ENCODE results near the gene SLC24A3. TPM values are rescaled to one million over a fixed set of nuclear protein-coding genes. Genes with fewer than 3 reads are reported as not detected.

SLC24A3 gene
- total RNA-seq, 1 donor from 2014 or later: 17.8 TPM

DNA sequence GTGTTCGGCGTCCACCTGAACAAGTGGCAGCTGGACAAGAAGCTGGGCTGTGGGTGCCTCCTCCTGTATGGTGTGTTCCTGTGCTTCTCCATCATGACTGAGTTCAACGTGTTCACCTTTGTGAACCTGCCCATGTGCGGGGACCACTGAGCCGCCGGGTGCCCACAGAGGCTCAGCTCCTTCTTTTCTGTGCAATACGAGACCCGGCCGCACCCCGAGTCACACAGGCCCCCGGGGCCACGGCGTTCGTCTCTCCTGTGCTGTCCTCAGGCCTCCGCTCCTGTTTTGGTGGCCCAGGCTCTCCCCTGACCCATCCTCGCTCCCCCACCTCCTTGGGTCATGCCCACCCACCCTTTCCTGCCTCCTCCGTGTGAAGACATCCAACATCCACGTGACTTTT is 508.5 kb downstream of the SLC24A3 start:
- no peak for DNase-seq

DNA sequence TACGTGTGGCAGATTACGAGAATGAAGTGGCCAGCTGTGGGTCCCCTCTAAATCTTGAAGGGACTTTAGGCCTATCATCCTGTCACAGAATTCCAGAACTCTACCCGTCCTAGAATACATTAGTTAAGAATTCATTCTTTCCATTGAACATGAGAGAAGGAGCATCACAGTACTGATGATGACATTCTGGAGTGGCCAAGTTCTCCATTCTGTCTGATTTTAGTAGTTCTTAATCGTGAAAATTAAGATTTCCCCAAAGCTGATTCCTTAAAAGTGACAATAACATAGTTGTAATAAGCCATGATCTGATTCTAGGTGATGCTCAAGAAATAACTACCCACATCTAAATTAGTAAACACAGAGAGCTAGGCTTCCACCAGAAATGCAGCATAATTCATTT is 510.6 kb downstream of the SLC24A3 start:
- DNase-seq: no peak

DNA sequence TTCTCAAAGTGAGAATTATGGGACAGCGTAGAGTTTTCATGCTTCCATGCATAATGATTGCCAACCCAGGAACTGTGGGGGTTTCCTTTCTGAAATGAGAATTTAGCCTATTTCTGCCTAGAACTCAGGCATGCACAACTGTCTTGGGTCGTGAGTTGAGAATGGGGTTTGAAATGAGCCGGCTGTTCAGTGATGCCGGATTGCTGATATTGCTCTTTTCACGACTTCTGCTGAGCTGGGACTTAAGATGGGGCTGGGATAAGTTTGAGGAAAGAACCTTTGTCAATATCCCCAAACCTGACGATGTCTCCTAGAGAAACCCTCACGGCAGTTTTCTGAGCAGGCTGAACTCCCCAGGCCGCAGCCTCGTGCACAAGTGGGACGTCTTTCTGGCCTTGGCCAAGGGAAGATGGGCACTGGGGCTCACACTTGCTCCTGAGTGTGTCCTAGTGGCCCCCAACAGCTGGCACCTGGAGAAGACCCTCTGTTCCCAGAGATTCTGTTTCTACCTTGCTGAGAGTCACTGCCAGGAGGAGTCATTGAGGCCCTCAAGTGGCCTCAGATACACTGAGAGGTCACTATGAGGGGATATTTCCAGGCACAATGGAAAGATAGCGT is 511.5 kb downstream of the SLC24A3 start:
- DNase-seq: no peak

DNA sequence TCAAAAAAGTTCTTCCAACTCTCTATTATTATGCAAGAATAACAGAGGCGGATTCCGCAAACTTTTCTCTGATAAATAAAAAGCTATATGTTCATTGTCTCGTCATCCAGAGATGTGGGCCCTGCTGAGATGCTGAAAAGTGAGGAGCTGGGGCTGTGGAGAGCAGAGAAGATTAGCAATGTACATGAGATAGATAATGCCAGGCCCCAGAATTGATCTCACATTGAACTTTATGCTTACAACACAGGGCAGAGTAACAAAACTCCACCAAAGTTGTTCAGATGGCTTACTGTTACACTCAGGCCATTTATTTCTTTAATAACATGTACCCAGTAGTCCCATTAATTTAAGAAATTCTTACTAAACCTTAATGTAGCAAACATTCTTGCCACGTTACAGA is 512.9 kb downstream of the SLC24A3 start:
- DNase-seq: no peak

DNA sequence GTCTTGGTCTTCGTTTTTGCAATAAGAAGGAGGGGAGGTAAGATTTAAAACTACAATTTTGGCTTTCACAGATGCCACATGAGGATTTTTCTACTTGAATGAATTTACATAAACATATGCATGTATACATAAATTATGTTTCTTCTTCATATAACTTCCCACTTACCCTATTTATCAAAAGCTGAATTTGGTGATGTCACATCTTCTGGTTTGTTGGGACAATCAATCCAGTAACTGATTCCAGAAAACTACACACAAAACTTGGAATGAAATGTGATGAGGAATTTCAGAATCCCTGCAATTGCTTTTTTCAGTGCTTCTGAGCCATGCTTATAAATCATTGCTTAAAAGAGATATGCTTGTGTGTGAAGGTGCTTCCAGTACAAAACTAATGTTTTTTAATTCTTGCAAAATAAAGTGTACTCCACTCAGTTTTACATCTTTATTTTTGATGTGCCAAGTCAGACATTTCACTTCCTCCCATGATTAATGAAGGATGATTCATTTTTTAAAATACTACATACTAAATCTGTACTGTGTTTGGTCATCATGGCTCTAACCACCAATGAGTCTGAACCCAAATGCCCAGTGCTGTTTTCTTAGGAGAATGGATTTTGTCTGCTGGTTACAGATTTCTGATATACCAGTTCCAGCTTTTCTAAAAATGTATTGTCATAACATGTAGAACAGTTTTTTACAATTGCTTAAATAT is 513.5 kb downstream of the SLC24A3 start:
- no peak for DNase-seq

DNA sequence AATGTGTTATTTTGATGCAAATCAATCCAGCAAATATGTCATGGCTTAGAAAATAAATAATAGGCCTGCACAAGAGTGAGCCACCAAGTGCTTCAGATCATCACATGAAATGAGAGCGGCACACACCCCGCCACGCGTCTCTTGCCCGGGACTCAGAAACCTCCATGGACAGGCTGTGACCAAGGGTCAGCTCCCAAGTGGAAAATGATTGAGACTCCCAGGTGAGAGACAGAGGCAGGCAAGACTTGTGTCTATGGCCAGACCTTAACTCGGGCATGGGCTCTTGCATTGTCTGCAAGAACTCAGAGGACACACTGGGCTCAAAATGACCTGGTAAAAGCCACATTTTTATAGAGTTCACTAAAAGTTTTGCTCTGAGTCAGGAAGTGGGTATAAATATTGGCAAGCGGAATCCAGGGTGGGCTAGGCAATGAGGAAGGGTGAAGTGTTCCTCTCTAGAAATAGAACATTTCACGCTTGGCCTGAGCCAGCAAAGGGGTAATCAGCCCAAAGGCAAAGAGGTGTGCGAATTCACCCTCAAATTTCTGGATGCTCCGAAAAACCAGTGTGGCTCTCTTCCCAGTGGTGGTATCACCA is 514.9 kb downstream of the SLC24A3 start:
- DNase-seq: no peak

DNA sequence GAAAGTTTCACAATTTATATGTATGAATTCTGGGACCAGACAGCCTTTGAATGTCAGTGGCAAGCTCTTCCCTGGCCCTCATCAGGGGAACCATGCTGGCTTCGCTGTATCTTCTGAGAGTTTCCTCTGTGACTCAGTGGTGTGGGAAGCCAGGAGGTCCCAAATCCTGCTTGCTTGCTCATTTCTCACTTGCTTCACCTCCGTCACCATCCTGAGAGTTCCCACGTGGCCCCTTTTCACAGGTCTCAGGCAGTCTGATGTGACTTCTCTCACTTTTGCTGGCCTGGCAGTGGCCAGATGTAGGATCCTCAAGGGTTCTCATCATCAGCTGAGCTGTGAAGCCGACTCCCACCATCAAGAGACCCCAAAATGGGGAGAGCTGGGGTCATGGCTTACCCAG is 517.2 kb downstream of the SLC24A3 start:
- DNase-seq: no peak

DNA sequence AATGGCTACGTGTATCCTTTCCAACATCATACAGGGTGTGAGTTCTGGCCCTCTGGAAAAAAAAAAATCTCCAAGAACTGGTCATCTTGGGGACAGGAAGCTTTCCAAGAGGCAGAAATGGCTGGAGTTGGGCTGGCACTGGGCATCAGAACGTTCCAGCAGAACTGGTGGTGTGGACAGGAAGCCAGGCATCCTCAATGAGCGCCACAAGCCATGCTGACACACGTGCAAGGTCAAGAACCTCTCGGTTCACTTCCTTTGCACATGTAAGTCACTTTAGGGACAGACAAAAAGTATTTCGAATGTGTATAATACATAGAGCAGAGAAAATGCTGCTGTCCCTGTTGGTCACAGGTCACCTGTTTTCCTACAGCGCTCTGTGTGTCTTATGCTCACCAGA is 518.3 kb downstream of the SLC24A3 start:
- no peak for DNase-seq

DNA sequence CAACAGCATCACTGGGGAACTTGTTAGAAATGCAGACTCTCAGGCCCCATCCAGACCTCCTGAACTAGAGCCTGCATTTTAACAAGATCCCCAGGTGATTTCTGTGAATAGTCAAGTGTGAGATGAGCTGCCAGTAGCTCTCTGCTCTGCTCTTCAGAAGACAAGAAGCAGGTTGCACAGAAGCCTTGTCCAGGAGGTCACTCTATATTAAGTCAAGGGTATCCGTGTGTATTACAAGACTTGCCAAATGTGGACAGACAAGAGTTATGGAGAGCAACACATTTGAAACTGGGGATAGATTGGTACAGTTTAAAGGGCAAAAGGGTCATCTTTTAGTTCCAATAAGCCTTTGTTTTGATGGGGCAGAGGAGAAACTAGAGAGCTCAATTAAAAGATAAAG is 522.4 kb downstream of the SLC24A3 start:
- DNase-seq: no peak

DNA sequence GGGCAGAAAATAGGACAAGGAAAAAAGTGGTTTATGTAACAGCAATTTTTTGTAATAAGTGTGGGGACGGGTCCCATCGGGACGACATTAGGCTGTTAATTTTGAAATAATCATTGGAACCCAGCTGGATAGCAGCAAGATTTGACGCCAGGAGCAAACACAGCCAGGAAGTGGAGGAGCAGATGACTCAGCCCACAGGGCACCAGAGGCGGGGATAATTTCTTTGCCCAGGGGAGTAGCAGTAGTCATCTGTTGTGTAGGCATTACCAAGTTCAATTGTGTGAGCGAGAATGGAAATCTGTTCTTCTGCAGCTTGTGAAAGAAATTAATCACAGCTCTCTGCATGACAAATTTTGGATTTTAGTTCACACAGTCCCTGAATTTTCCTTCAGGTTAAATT is 523.0 kb downstream of the SLC24A3 start:
- DNase-seq: peak; percentile 64

DNA sequence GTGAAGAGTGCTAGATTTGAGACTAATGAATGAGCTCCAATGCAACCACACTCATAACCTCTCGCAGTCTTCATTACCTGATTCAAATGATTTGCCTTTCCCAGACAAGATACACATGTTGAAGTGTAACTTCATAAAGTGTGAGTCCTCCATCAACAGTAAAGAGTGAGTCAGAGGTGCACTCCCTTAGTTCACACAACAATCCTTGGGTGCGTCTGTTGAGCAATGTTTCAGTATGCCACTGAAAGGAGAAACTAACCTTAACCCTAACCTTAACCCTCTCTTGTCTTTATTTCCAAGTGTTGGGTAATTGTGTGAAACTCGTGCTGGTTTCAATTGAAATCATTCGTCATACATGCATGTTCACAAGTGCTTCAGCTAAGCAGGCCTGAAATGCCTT is 524.6 kb downstream of the SLC24A3 start:
- no peak for DNase-seq

DNA sequence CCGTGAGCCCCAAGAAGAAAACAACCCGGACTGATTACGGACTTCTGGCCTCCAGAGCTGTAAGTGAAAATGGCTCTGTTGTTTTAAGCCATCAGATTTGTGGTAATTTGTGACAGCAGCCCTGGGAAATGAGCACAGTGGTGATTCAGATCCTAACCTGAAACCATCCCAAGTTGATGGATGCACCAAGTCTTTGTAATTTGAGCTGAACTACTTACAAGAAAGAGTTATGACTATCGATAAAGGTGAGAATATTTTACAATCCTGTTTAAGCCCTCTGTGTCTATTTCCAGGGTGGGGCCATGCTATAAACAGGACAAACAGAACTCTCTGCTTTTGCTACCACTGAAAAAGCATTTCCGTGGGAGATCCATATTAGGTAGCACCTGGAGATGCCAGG is 526.5 kb downstream of the SLC24A3 start:
- DNase-seq: no peak

DNA sequence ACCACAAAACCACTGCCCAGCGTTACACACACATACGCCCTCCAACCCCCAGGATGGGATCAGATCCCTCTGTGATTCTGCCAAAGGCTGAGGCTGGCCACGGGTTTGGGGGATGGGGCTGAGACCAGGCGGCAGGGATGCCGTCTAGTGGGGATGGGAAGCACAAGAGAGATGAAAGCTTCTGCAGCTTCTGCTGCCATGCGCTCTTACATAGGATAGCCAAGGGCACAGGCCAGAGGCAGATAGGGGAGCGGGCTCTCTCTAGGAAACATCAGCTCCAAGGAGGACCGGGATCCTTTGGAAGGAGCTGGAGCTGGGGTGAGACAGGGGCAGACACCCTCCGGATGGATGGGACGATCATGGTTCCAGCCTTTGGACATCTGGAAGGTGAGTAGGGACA is 526.9 kb downstream of the SLC24A3 start:
- no peak for DNase-seq

DNA sequence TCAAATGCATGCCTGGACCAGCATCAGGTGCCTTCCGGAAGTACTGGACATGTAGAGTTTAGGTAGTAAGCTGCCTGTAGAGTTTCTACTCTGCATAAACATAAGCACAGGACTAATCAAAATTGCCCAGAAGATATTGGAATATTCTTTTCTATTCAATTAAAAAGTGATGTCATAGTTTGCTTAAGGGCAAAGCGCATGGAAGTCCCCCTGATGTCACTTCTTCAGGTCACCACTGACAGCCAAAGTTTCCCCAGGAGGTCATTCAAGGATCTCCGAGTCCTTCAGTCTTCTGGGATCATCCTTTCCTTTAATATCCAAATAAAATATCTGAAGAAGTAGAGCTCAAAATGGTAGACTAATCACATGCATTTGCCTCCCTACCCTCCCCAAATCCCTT is 528.1 kb downstream of the SLC24A3 start:
- no peak for DNase-seq

DNA sequence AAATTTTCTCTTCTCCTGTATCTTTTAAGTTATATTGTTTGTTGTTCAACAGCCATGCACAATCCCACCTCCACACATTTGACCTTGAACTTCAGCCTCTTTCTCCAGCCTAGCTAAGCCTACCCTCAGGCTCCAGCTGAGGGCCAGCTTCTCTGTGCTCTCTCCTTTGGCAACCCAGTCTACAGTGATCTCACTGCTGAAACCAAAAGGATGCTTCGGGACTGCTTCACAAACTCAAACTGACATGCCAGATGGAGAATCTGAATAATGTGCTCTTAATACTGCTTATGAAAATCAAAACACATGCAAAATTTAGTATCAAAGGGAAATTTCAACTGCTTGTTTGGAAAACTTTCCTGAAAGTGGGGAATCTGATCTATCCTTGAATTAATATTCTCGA is 529.5 kb downstream of the SLC24A3 start:
- no peak for DNase-seq

DNA sequence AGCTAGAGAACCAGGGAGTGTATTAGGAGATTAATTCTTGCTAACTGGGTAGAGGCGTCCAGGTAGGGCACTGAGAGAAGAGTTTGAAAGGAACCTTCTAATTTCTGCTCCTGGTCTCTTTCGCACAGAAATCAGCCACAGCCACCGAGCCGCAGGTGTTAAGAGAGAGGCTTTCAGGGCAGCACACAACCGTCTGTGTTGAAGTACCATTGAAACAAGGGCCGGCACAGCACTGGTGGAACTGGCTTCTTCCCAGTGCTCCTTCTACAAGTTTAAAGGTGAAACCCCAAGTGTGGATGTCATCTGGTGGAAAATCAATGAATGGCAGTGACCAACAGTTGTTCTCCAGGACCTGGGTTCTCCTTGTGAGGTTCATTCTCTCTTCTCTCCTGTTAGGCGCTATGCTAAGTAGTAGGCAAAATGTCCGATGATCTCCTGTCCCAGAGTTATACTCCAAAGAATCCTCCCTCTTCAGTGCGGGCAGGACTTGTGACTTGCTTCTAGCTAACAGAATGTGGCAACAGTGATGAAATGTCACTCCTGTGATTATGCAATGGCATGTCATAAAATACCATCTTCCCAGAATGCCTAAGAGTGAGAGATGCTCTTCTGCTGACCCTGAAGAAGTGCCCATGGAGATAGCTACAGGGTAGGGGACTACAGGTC is 530.7 kb downstream of the SLC24A3 start:
- no peak for DNase-seq

DNA sequence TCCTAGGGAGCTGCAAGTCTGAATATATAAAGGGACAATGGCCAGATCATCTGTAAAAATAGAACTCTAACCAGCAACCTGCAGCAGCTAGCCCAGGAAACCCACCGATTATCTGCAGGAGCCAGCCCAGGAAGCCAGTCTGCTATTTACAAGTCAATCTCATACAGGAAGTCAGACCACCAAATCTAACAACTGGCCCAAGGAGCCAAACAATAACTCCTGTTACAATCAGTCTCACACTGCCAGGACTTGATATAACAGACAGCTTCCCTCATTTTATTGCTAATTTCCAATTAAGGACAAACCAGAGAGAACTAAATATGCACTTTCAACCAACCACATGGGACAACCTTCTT is 531.2 kb downstream of the SLC24A3 start:
- DNase-seq: no peak

DNA sequence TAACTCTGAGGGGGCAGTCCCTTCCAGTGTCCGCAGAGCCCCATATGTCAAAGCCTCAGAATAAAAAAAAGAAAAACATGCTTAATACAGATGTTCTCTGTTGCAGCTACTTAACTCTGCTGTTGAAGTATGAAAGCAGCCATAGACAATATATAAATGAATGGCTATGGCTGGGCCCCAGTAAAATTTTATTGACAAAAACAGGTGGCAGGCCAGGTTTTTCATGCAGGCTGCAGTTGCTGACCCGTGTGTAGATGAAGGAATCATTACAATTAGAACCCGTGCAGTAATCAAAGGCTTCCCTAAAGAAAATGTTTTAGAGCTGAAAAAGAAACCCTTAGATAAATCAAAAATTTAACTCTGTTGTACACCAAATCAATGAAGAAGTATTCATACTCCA is 532.7 kb downstream of the SLC24A3 start:
- no peak for DNase-seq

DNA sequence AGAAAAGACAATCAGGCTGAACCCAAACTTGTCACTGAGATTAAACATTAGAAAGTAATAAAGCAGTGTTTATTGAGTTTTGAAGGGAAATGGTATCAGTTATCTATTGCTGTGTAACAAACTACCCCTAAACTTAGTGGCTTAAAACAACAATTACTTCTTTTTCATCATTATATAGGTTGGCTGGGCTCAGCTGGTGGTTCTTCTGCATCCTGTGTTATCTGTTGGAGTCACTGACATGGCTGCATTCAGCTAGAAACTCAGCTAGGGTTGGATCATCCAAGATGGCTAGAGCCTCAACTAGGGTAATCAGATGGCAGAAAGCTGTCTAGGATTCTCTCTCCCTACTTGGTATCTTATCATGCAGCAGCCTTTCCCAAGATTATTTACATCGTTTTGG is 533.1 kb downstream of the SLC24A3 start:
- no peak for DNase-seq

DNA sequence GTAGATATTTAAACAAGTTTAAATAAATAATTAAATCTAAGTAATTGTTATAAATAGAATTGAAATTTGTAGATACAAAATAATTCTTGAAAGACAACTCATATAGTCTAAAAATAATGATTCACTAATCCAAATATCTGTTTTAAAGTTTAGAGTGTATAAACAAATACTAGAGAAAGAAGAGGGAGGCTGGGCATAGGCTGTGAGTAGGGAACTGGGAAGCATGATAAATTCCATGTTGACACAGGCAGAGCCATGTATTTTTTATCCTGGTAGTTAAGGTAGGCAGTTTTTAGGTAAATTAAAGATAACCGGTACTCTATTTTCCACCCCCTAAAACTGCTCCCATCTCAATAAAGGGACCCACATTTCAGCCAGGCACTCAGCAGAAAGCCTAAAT is 534.0 kb downstream of the SLC24A3 start:
- no peak for DNase-seq

DNA sequence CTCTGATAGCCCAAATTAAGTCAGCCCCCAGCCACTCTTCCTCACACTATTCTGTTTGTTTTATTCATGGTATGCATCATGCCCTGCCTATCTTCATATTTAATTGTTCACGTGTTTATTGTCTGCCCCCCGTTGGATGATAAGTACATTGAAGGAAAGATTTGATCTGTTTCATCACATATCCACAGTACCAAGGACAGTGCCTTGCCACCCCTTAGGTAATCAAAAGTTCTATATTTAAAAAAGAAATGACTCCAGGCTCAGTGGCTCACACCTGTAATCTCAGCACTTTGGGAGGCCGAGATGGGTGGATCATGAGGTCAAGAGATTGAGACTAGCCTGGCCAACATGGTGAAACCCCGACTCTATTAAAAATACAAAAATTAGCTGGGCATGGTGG is 535.5 kb downstream of the SLC24A3 start:
- DNase-seq: no peak

DNA sequence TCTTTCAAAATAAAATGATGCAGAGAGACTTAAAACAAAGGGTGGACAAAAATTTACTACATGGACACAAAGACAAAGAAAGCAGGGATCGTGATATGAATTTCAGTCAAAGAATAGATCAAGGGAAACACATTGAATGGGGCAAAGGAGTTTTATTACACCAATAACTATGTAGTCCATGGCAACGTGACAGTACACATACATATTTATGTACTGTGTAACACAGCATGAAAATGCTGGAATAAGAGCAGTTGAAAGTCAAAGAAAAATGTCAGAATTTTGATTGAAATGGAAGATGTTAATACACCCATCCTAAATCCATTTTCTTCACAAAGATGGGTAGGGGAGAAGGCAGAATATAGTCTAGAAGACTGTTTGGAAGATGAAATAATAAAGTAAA is 536.2 kb downstream of the SLC24A3 start:
- DNase-seq: no peak

DNA sequence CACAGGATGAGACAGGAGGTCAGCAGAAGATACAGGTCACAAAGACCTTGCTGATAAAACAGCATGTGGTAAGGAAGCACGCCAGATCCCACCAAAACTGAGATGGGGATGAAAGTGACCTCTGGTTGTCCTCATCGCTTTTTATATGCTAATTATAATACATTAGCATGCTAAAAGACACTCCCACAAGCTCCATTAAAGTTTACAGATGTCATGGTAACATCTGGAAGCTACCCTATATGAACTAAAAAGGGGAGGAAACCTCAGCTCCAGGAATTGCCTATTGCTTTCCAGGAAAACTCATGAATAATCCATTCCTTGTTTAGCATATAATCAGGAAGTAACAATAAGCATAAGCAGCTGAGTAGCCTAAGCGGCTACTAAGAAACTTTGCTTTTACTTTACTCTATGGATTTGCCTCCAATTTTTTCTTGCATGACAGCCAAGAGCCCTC is 537.2 kb downstream of the SLC24A3 start:
- DNase-seq: no peak
